HEK293T (cell line): Measurements from ENCODE around the gene SLC35G3.

Experiments
- BHLHE40 ChIP-seq: fragments of 450-650 bp; IDR thresholded peaks from 2 replicates; pipeline ENCODE4 v1.6.1; 2016; ENCODE audit warnings: mild to moderate bottlenecking, moderate library complexity, borderline replicate concordance
- ELF4 ChIP-seq: fragments of 450-650 bp; IDR thresholded peaks from 2 replicates; pipeline ENCODE4 v1.6.1; 2017; ENCODE audit warnings: antibody characterized with exemption
- FOXA1 ChIP-seq: fragments of 450-650 bp; IDR thresholded peaks from 2 replicates; pipeline ENCODE4 v1.6.1; 2016; ENCODE audit warnings: mild to moderate bottlenecking
- FOXK2 ChIP-seq: fragments of 450-650 bp; IDR thresholded peaks from 2 replicates; pipeline ENCODE4 v1.6.1; 2016; ENCODE audit warnings: mild to moderate bottlenecking
- FOXM1 ChIP-seq: fragments of 450-650 bp; IDR thresholded peaks from 2 replicates; pipeline ENCODE4 v1.6.1; 2017; ENCODE audit warnings: mild to moderate bottlenecking, borderline replicate concordance
- HDGF ChIP-seq: fragments of 450-650 bp; IDR thresholded peaks from 2 replicates; pipeline ENCODE4 v1.6.1; 2017; ENCODE audit warnings: antibody characterized with exemption, borderline replicate concordance
- LEF1 ChIP-seq: fragments of 450-650 bp; IDR thresholded peaks from 2 replicates; pipeline ENCODE4 v1.6.1; 2017; ENCODE audit warnings: mild to moderate bottlenecking, borderline replicate concordance
- NFRKB ChIP-seq: fragments of 450-650 bp; IDR thresholded peaks from 2 replicates; pipeline ENCODE4 v1.6.1; 2016; ENCODE audit warnings: mild to moderate bottlenecking, moderate library complexity
- SP1 ChIP-seq: fragments of 450-650 bp; IDR thresholded peaks from 2 replicates; pipeline ENCODE4 v1.6.1; 2017
- TARDBP ChIP-seq: fragments of 450-650 bp; IDR thresholded peaks from 2 replicates; pipeline ENCODE4 v1.6.1; 2016
- ZNF384 ChIP-seq: fragments of 450-650 bp; IDR thresholded peaks from 2 replicates; pipeline ENCODE4 v1.6.1; 2016

DNA sequence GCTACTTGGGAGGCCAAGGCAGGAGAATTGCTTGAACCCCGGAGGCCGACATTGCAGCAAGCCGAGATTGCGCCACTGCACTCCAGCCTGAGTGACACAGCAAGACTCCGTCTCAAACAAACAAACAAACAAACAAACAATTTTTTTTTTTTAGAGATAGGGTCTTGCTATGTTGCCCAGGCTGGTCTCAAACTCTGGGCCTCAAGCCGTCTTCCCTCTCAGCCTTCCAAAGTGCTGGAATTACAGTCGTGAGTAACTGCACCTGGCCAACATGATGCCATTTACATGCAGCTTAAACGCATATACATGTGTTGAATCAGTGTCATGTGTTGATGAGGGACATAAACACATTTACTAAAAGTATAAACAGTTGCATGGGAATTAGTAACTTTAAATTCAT is 46.7 kb upstream of the SLC35G3 start:
- TF ChIP-seq TARDBP (no peak), SP1 (no peak), FOXA1 (no peak), ELF4 (no peak), LEF1 (no peak), BHLHE40 (no peak), FOXM1 (no peak), NFRKB (no peak), FOXK2 (no peak), HDGF (no peak), ZNF384 (no peak)
